PFSK-1 (cell line): ENCODE results near the gene ATL2.

Experiments used
- FOXP2 ChIP-seq: optimal IDR thresholded peaks from 2 replicates; pipeline ENCODE3; 2011; ENCODE audit warnings: borderline replicate concordance, control low read depth, inconsistent platforms; ENCODE audit not compliant: insufficient read depth; ENCODE audit errors: extremely low read length, extremely low read depth
- POLR2AphosphoS5 ChIP-seq: IDR thresholded peaks from 2 replicates; pipeline ENCODE4 v1.6.1; 2012; ENCODE audit warnings: low read depth, mild to moderate bottlenecking, control low read depth, low read length, moderate library complexity
- REST ChIP-seq, 2 experiments: IDR thresholded peaks; 2 replicates each; pipeline versions ENCODE4 v1.6.1 to v1.8.0; 2011 to 2012; ENCODE audit warnings: low read depth in 2 of 2, low read length in 2 of 2, control low read depth in 1 of 2, inconsistent platforms in 1 of 2, mild to moderate bottlenecking in 1 of 2, moderate library complexity in 1 of 2; ENCODE audit not compliant: insufficient read depth in 1 of 2
- SIN3A ChIP-seq: IDR thresholded peaks from 2 replicates; pipeline ENCODE4 v1.6.1; 2012; ENCODE audit warnings: mild to moderate bottlenecking, low read length, moderate library complexity, borderline replicate concordance; ENCODE audit not compliant: insufficient read depth
- TAF1 ChIP-seq: IDR thresholded peaks from 2 replicates; pipeline ENCODE4 v1.6.1; 2012; ENCODE audit warnings: low read length, control low read depth, borderline replicate concordance; ENCODE audit not compliant: insufficient read depth

ATL2 gene

DNA sequence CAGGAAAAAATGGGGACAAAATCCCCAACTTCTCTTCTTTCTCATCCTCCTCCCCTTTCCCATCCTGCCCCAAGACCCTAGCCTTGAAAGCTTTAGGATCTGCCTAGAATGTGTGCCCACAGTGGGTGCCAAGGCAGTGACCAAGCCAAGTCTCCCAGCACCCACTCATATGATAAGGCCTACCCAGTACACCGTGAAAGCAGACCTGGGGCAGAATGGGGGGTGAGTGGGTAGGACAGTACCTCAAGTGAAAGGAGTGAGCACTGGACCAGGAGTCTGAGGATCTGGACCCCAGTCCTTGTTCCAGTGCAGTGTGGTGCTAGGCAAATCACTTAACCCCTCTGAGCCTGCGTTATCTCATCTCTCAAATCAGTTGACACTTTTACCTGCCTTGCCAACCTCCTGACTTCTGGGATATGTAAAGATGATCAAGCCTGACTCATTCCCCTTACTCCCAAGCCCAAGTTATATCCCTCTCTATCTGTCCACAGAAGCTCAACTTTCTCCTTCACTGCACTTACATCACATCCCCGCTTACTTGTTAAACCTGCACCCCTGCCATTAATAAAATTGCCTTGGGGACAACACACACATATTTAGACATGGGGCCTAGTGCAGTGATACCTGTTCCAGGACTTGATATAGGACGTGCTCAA, 109.7 kb downstream of the ATL2 start:
- no peak for TF ChIP-seq FOXP2
- no peak for TF ChIP-seq TAF1
- TF ChIP-seq POLR2AphosphoS5, result no peak
- no peak for TF ChIP-seq REST (IDR thresholded peaks at IDR 0.05; ENCODE audit: insufficient read depth in 1 of 2, low read depth in 2 of 2, low read length in 2 of 2)
- TF ChIP-seq SIN3A, result no peak

DNA sequence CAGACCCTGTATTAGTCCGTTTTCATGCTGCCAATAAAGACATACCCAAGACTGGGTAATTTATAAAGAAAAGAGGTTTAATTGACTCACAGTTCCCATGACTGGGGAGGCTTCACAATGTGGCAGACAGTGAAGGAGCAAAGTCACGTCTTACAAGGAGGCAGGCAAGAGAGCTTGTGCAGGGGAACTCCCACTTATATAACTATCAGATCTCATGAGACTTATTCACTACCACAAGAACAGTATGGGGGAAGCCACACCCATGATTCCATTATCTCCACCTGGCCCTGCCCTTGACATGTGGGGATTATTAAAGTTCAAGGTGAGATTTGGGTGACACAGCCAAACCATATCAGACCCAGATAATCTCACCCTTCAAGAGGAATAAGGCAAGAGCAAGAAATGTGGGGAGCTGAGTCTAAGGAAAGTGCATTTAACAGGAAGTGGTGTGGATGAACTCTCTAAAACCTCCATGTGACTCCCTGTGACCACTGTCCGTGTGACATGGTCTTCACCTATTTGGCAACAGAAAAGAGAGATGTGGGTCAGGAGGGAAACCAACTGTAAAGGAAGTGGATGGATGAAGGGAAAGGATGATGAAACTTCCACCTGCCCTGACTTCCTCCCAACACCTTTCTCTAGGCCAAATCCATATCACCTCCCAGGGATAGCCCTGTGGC, 110.6 kb downstream of the ATL2 start:
- no peak for TF ChIP-seq TAF1
- no peak for TF ChIP-seq REST (IDR thresholded peaks at IDR 0.05; ENCODE audit: insufficient read depth in 1 of 2, low read depth in 2 of 2, low read length in 2 of 2)
- TF ChIP-seq SIN3A, result no peak
- TF ChIP-seq FOXP2, result no peak
- no peak for TF ChIP-seq POLR2AphosphoS5

DNA sequence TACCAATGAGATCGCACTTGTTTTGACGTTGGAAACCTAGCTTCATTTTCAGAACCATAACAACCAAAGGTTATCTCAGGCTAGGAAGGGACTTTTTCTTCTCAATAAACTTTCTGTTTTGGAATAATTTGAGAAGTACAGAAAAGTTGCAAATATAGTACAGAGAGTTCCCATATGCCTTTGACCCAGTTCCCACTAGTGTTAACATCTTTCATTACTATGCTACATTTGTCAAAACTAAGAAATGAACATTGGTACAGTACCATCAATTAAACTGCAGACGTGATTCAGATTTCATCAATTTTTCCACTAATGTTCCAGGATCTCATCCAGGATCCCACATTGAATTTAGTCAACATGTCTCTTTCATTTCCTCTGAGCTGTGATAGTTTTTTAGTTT, 111.6 kb downstream of the ATL2 start:
- TF ChIP-seq REST (IDR thresholded peaks at IDR 0.05; ENCODE audit: insufficient read depth in 1 of 2, low read depth in 2 of 2, low read length in 2 of 2), result no peak
- no peak for TF ChIP-seq SIN3A
- no peak for TF ChIP-seq FOXP2
- no peak for TF ChIP-seq POLR2AphosphoS5
- TF ChIP-seq TAF1, result no peak

- no peak for TF ChIP-seq POLR2AphosphoS5
- TF ChIP-seq REST (IDR thresholded peaks at IDR 0.05; ENCODE audit: insufficient read depth in 1 of 2, low read depth in 2 of 2, low read length in 2 of 2), result no peak
- TF ChIP-seq SIN3A, result no peak
- TF ChIP-seq FOXP2, result no peak
- no peak for TF ChIP-seq TAF1
Measured at GRCh38 chr2:38264396-38265221, 112.5 kb downstream of the ATL2 start.
